Adipocyte (in vitro differentiated cells): ENCODE measurements around the gene ALG2.
"Not testable (repeated sequence)": the region's sequence is repeated elsewhere in the genome, so short reads cannot be mapped to it uniquely, and the experiment has no call there.

Source experiments
- DNase-seq: peaks from one replicate; pipeline ENCODE4 v3.0.0-alpha.2; 2015; ENCODE audit warnings: low read depth
- H3K27me3 ChIP-seq: replicated peaks from 2 replicates; pipeline ENCODE4 v1.7.0; 2013; ENCODE audit warnings: mild to moderate bottlenecking, low read length, moderate library complexity; ENCODE audit not compliant: control insufficient read depth, insufficient read depth
- H3K36me3 ChIP-seq: 2 replicates; pipeline ENCODE4 v1.7.0; 2013; ENCODE audit warnings: low read length, mild to moderate bottlenecking, moderate library complexity; ENCODE audit not compliant: control insufficient read depth, insufficient read depth, severe bottlenecking
- H3K4me1 ChIP-seq: 2 replicates; pipeline ENCODE4 v1.7.0; 2013; ENCODE audit warnings: mild to moderate bottlenecking, low read length, moderate library complexity; ENCODE audit not compliant: control insufficient read depth, insufficient read depth
- H3K4me3 ChIP-seq: 2 replicates; pipeline ENCODE4 v1.7.0; 2013; ENCODE audit warnings: mild to moderate bottlenecking, low read length, moderate library complexity
- H3K9ac ChIP-seq: 2 replicates; pipeline ENCODE4 v1.7.0; 2013; ENCODE audit warnings: mild to moderate bottlenecking, low read length, moderate library complexity
- H3K9me3 ChIP-seq: 2 replicates; pipeline ENCODE4 v1.7.0; 2013; ENCODE audit warnings: mild to moderate bottlenecking, low read length, moderate library complexity; ENCODE audit not compliant: control insufficient read depth

ALG2 gene

GRCh38 chr9:99213197-99213596 lies 8.5 kb downstream of the ALG2 start:
- Histone ChIP-seq H3K9ac (no peak overlapping the region), H3K4me3 (no peak overlapping the region), H3K4me1 (peaks cover 9% of the 10 kb centered on the region), H3K9me3 (no peaks in the 10 kb centered on the region), H3K27me3 (no peaks in the 10 kb centered on the region), H3K36me3 (peaks cover 12% of the 10 kb centered on the region)
- no peak for DNase-seq

- H3K4me3 ChIP-seq, result no peak overlapping the region
- no peaks in the 10 kb centered on the region for H3K27me3 ChIP-seq
- DNase-seq, result no peak
- no peaks in the 10 kb centered on the region for H3K9me3 ChIP-seq
- H3K36me3 ChIP-seq, result peaks cover 8% of the 10 kb centered on the region
- H3K9ac ChIP-seq, result no peak overlapping the region
- H3K4me1 ChIP-seq, result peaks cover under 1% of the 10 kb centered on the region
Measured at GRCh38 chr9:99211746-99212145, 10.0 kb downstream of the ALG2 start.

GRCh38 chr9:99210572-99210971 lies 11.2 kb downstream of the ALG2 start:
- H3K9me3 ChIP-seq, result no peaks in the 10 kb centered on the region
- H3K4me3 ChIP-seq, result no peak overlapping the region
- H3K36me3 ChIP-seq, result peaks cover 7% of the 10 kb centered on the region
- DNase-seq, result no peak
- H3K4me1 ChIP-seq, result no peaks in the 10 kb centered on the region
- H3K9ac ChIP-seq, result no peak overlapping the region
- H3K27me3 ChIP-seq, result no peaks in the 10 kb centered on the region

DNA sequence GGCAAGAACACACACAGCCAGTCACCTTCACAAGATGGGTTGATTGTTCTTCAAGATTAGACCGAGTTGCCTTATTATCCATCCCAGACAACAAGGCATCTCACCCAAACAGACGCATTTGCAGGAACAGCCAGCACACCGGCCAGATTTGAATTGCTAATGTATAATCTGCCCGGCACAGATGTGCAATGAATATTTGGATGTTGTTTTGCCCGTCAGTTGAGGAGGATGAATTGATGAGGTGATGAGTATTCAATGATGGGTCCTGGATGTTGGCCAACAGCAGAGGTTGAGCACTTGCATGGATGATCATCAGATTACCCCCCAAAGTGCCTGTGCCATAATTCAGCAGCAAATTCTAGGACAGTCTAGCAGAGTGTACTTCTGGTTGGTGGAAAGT lies 20.1 kb downstream of the ALG2 start:
- DNase-seq, result no peak
- Histone ChIP-seq H3K4me1 (no peaks in the 10 kb centered on the region), H3K9me3 (no peaks in the 10 kb centered on the region), H3K27me3 (no peaks in the 10 kb centered on the region), H3K36me3 (no peaks in the 10 kb centered on the region), H3K4me3 (no peak overlapping the region), H3K9ac (no peak overlapping the region)

GRCh38 chr9:99199938-99200539 lies 21.7 kb downstream of the ALG2 start:
- Histone ChIP-seq H3K4me1 (no peaks in the 10 kb centered on the region), H3K9ac (no peak overlapping the region), H3K27me3 (no peaks in the 10 kb centered on the region), H3K9me3 (no peaks in the 10 kb centered on the region), H3K36me3 (no peaks in the 10 kb centered on the region), H3K4me3 (no peak overlapping the region)
- DNase-seq, result no peak

DNA sequence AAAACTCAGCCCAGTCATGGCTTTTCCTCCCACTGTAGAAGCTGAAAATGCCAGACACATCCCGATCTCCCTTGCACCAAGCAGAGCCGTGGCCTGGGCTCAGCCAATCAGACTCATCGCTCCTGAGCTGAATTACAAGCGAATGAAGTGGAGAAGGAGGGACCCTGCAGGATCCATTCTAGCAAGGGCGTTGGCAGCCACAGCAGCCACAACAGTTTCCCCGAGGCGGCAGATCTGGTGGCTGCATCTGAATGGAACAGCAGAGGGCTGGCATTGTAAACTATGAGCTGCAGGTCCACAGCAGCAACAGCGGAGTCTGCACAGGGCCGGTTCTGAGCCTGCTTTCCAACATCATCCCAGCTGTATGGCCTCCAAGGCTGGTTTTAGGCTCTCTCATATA lies 23.8 kb downstream of the ALG2 start:
- H3K9ac ChIP-seq, result no peak overlapping the region
- H3K9me3 ChIP-seq, result peaks cover 6% of the 10 kb centered on the region
- H3K4me1 ChIP-seq, result peaks cover 5% of the 10 kb centered on the region
- no peaks in the 10 kb centered on the region for H3K36me3 ChIP-seq
- no peak for DNase-seq
- no peaks in the 10 kb centered on the region for H3K27me3 ChIP-seq
- H3K4me3 ChIP-seq, result no peak overlapping the region

DNA sequence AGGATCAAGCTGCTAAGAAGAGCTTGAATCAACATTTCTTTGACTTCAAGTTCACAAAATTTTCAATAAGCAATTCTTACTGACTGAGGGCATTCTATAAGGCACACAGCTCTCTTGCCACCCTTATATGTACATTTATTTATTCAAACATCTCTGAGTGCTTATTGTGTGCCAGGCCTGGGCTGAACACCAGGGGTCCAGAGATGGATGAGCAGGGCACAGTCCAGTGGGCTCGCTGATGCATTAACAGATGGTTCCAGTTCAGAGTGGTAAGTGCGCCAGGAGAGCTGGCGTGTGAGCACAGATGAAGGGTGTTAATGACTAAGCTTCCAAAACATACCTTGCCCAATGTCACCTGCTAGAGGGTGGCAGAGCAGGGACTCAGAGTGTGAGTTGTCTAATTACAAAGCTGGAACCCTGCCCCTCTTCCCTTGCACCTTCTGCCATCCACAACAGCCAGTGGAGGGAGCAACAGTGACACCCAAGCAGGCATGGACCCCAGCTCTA lies 24.6 kb downstream of the ALG2 start:
- no peak for DNase-seq
- Histone ChIP-seq H3K4me1 (peaks cover 10% of the 10 kb centered on the region), H3K36me3 (no peaks in the 10 kb centered on the region), H3K9me3 (peaks cover 6% of the 10 kb centered on the region), H3K4me3 (no peak overlapping the region), H3K9ac (no peak overlapping the region), H3K27me3 (no peaks in the 10 kb centered on the region)

- H3K4me1 ChIP-seq, result peaks cover 10% of the 10 kb centered on the region
- not testable (repeated sequence) for H3K9me3 ChIP-seq, H3K36me3 ChIP-seq, H3K4me3 ChIP-seq, DNase-seq, H3K27me3 ChIP-seq, H3K9ac ChIP-seq
Measured at GRCh38 chr9:99196484-99196883, 25.3 kb downstream of the ALG2 start.

- peaks cover 23% of the 10 kb centered on the region for H3K27me3 ChIP-seq
- H3K4me1 ChIP-seq, result peaks cover 10% of the 10 kb centered on the region
- no peak overlapping the region for H3K9ac ChIP-seq
- DNase-seq, result no peak
- peaks cover 6% of the 10 kb centered on the region for H3K9me3 ChIP-seq
- no peaks in the 10 kb centered on the region for H3K36me3 ChIP-seq
- H3K4me3 ChIP-seq, result no peak overlapping the region
Measured at GRCh38 chr9:99193466-99193821, 28.3 kb downstream of the ALG2 start.

DNA sequence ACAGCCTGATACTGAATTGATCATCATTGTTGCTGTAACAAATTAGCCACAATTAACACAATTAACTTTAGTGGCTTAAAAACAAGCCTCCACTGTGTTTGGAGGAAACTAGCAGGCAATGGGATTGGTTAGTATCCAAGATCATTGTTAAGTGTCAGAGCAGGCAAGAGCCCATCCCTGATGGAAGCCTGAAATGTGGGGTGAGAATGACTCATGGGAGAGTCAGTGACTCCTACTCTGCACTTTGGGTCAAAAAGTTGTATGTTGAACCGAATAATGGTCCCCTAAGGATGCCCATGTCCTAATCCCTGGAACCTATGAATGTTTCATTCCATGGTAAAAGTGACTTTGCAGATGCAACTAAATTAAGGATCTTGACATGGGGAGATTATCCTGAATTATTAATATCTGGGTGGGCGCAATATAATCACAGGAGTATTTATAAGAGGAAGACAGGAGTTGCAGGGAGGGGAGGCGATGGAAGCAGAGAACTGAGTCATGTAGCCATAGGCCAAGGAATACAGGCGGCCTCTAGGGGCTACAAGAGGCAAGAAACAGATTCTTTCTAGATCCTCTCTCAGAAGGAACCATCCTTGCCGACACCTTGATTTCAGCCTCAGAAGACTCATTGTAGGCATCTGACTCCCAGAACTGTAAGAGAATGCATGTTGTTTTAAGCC lies 28.8 kb downstream of the ALG2 start:
- DNase-seq, result no peak

DNA sequence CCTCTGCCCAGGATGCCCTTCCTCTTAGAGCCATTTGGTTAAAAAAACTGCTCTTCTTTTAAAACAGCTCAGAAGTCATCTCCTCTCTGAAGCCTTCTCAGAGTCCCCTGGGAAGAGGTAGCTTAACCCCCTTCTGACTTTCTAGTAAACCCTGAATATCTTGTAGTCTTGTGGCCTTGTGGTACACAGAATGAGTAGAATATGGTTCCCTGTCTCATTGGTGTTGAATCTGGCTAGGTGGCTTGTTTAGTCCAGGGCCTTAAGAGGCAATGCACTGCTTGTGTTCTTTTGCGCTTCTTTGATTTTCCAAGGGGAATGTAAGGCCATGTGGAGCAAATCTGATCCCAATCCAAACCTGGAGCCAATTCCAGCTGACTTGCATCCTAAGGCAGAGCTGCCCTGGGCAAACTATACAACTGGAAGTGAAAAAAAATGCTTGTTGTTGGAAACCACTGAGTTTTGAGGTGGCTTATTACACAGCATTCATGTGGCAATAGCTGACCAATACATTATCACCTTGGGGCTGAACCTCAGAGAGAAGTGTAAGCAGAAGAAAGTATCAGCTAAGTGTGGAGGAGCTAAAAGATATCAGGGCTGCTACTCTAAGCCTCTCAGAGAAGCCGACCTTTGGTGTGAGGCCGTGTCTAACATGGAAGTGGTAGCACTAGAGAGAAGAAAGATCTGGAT lies 31.0 kb downstream of the ALG2 start:
- Histone ChIP-seq H3K4me3 (no peak overlapping the region), H3K4me1 (peaks cover 10% of the 10 kb centered on the region), H3K36me3 (no peaks in the 10 kb centered on the region), H3K9me3 (peaks cover 6% of the 10 kb centered on the region), H3K9ac (no peak overlapping the region), H3K27me3 (peaks cover 37% of the 10 kb centered on the region)
- no peak for DNase-seq

More for the DNA sequence above, 28.8 kb downstream of the ALG2 start:
- Histone ChIP-seq H3K36me3 (no peaks in the 10 kb centered on the region), H3K9ac (no peak overlapping the region), H3K9me3 (peaks cover 6% of the 10 kb centered on the region), H3K27me3 (peaks cover 28% of the 10 kb centered on the region), H3K4me3 (no peak overlapping the region), H3K4me1 (peaks cover 10% of the 10 kb centered on the region)
